Activated CD4-positive, alpha-beta T cell treated with anti-CD3 and anti-CD28 coated beads, Interleukin-2, amount 10 ng/mL, durations not matched to agents 24 days and 14 days (primary cell): ENCODE measurements around the gene CLEC17A. TPM values are rescaled to one million over a fixed set of nuclear protein-coding genes. Genes with fewer than 3 reads are reported as not detected.
A peak's percentile ranks its signal among the peaks of the same experiment; 100 is the strongest.
"Not testable (repeated sequence)": the region's sequence is repeated elsewhere in the genome, so short reads cannot be mapped to it uniquely, and the experiment has no call there.

ENCODE experiments used
- DNase-seq: peaks from one replicate; pipeline ENCODE4 v3.0.0; 2022
- H3K27ac Mint-ChIP-seq: one replicate; pipeline ENCODE4 v1.8.0; 2022; ENCODE audit warnings: mild to moderate bottlenecking, mixed read lengths
- H3K27me3 Mint-ChIP-seq: one replicate; pipeline ENCODE4 v1.8.0; 2022; ENCODE audit warnings: mixed read lengths
- H3K36me3 Mint-ChIP-seq: one replicate; pipeline ENCODE4 v1.8.0; 2022; ENCODE audit warnings: low read depth, mild to moderate bottlenecking, mixed read lengths
- H3K4me1 Mint-ChIP-seq: one replicate; pipeline ENCODE4 v1.8.0; 2021; ENCODE audit warnings: mixed read lengths
- H3K4me3 Mint-ChIP-seq: one replicate; pipeline ENCODE4 v1.8.0; 2022; ENCODE audit warnings: mild to moderate bottlenecking, moderate library complexity, mixed read lengths
- H3K9me3 Mint-ChIP-seq: one replicate; pipeline ENCODE4 v1.8.0; 2021; ENCODE audit warnings: mixed read lengths
- intact Hi-C: fragments of 100-400 bp; cut with micrococcal nuclease; formaldehyde crosslinking; loops from one replicate; pipeline ENCODE4 v1.15.1; 2023
- total RNA-seq: library from RNA; stranded (reverse); gene quantifications from 2 replicates; pipeline ENCODE4 v1.2.3, GENCODE V29; 2022

The CLEC17A gene
- total RNA-seq, 1 donor from 2014 or later, result not detected

DNA sequence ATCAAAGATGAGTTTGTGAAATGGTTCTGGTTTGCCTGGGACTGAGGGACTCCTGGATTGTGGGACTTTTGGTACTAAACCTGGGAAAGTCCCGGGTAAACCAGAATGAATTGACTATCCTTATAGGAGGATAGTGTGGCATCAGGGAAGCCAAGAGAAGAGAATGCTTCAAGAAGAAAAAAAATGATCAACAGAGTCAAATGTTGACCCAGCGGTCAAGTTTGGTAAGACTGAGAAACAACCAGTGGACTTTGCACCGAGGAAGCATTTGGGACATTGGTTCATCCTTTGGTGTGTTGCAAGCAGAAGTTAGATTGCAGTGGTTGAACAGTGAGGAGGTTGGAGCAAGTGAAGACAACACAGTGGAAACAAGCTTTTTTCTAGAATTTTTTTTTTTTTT, 33.5 kb downstream of the CLEC17A start:
- Mint-ChIP-seq H3K27ac (no peak overlapping the region), H3K36me3 (no peaks in the 10 kb centered on the region)

DNA sequence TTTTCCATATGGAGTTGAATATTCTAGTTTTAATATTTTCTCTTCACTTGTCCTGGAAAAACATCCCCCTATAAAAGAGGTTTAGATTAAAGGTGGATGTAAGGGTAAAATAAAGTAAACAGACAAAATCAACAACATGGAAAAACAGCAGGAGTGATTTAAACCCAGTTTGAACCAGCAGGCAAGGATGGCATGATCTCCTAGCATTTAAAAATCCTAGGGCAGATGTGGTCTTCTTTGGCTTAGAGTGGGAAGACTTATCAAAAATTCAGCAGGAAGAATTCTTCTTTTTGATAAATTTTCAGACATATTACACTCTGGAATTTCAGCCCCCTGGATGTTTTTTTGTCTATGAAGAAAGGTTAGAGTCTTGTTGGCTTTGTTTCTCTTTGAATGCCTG, 36.5 kb downstream of the CLEC17A start:
- Mint-ChIP-seq H3K27me3 (no peaks in the 10 kb centered on the region), H3K27ac (no peak overlapping the region), H3K36me3 (no peaks in the 10 kb centered on the region), H3K4me1 (no peaks in the 10 kb centered on the region), H3K9me3 (peaks cover 13% of the 10 kb centered on the region), H3K4me3 (no peak overlapping the region)
- DNase-seq, result no peak
- intact Hi-C loops, result no loop called here

More for the DNA sequence above, 33.5 kb downstream of the CLEC17A start:
- intact Hi-C loops, result no loop called here
- Mint-ChIP-seq H3K9me3 (peaks cover 17% of the 10 kb centered on the region), H3K4me1 (no peaks in the 10 kb centered on the region), H3K4me3 (no peak overlapping the region), H3K27me3 (no peaks in the 10 kb centered on the region)
- no peak for DNase-seq

DNA sequence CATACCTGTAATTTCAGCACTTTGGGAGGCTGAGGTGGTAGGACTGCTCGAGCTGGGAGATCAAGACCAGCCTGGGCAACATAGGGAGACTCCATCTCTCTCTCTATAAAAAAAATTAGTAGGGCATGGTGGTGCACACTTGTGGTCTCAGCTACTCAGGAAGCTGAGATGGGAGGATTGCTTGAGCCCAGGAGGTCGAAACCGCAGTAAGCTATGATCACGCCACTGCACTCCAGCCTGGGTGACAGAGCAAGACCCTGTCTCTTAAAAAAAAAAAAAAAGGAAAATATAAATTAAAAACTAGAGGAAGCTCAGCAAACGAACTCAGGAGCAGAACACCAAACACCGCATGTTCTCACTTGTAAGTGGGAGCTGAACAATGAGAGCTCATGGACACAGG, 41.6 kb downstream of the CLEC17A start:
- DNase-seq, H3K4me3 Mint-ChIP-seq, H3K9me3 Mint-ChIP-seq, H3K36me3 Mint-ChIP-seq, H3K27ac Mint-ChIP-seq, H3K4me1 Mint-ChIP-seq, intact Hi-C loops, H3K27me3 Mint-ChIP-seq: not testable (repeated sequence)

DNA sequence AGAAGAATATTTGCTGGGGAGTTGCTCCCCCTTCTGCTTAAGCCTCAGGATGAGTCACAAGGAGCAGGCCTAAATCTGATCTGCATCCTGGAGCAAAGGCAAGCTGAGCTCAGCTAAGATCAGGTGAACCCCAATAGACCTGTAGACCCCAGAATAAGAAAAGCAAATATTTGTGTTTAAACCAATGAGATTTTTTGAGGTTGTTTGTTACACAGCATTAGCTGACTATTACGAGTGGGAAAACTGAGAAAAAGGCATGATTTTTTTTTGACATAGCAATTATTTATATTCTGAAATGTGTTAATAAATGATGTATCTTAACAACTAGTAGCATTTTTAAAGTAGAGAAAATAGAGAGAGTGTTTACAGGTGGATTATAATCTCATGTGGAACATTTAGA, 46.7 kb downstream of the CLEC17A start:
- no peak for DNase-seq
- intact Hi-C loops, result no loop called here
- no peaks in the 10 kb centered on the region for H3K36me3 Mint-ChIP-seq
- no peaks in the 10 kb centered on the region for H3K9me3 Mint-ChIP-seq
- H3K27ac Mint-ChIP-seq, result no peak overlapping the region
- no peak overlapping the region for H3K4me3 Mint-ChIP-seq
- no peaks in the 10 kb centered on the region for H3K4me1 Mint-ChIP-seq
- H3K27me3 Mint-ChIP-seq, result no peaks in the 10 kb centered on the region

DNA sequence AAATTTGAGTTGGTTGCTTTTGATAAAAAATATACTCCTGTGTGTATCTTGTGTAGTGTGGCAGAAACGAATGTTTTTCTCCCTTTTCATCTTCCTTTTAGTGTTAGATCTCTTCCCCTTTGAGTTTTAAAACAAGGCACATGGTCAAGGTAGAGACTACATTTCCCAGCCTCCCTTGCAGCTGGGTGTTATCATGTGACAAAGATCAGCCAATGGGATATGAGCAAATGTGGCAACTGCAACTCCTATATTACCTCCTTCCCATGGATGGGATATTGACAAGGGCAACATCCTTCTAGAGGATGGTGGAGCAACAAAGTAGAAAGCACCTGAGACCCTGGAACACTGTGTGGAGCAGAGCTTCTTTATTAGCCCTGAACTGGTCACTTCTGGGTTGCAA, 49.4 kb downstream of the CLEC17A start:
- no peaks in the 10 kb centered on the region for H3K27me3 Mint-ChIP-seq
- no peak overlapping the region for H3K4me3 Mint-ChIP-seq
- intact Hi-C loops, result no loop called here
- H3K36me3 Mint-ChIP-seq, result no peaks in the 10 kb centered on the region
- no peaks in the 10 kb centered on the region for H3K9me3 Mint-ChIP-seq
- no peak overlapping the region for H3K27ac Mint-ChIP-seq
- no peaks in the 10 kb centered on the region for H3K4me1 Mint-ChIP-seq
- peak; percentile 58 for DNase-seq

DNA sequence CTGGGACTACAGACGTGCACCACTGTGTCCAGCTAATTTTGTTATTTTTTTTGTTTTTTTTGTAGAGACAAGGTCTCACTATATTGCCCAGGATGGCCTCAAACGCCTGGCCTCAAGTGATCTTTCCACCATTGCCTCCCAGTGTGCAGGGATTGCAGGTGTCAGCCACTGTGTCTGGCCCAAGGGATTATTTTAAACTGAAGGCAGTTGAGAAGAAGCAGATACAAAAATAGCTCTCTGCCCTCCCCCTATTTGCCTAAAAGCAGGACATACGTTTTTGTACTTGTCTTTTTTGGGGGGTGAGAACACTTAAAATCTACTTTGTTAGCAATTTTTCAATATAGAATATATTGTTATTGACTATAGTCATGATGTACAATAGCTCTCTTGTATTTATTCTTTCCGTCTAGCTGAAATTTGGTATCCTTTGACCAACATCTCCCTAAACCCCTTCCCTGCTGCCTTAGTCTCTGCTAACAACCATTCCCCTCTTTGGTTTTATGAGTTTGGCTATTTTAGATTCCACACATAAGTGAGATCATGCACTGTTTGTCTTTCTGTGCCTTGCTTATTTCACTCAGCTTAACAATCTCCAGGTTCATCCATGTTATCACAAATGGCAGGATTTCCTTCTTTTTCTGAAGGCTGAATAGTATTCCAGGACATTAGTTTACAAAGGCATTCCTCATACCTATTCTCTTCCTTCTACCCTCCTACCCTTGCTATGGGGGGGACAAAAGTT, 56.8 kb downstream of the CLEC17A start:
- Mint-ChIP-seq H3K36me3 (no peaks in the 10 kb centered on the region), H3K9me3 (peaks cover 15% of the 10 kb centered on the region), H3K4me3 (no peak overlapping the region), H3K27me3 (no peaks in the 10 kb centered on the region), H3K4me1 (peaks cover 2% of the 10 kb centered on the region), H3K27ac (no peak overlapping the region)
- DNase-seq, result no peak
- intact Hi-C loops, result no loop called here

DNA sequence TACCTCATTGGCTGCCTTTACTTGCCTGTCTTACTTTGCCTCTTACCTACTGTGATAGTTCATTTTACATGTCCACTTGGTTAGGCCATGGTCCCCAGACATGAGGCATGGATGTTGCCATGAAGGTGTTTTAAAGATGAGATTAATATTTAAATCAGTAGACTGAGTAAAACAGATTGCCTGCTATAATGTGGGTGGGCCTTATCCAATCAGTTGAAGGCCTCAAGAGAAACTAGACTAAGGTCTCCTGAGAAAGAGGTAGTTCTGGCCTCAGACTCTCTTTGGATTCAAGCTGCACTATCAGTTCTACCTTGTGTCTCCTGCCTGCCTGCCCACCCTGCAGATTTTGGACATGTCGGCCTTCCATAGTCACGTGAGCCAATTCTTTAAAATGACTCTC, 65.6 kb downstream of the CLEC17A start:
- no peak overlapping the region for H3K27ac Mint-ChIP-seq
- intact Hi-C loops, result no loop called here
- H3K4me3 Mint-ChIP-seq, result no peak overlapping the region
- no peak for DNase-seq
- H3K36me3 Mint-ChIP-seq, result no peaks in the 10 kb centered on the region
- no peaks in the 10 kb centered on the region for H3K4me1 Mint-ChIP-seq
- H3K27me3 Mint-ChIP-seq, result peaks cover 4% of the 10 kb centered on the region
- peaks cover 3% of the 10 kb centered on the region for H3K9me3 Mint-ChIP-seq

DNA sequence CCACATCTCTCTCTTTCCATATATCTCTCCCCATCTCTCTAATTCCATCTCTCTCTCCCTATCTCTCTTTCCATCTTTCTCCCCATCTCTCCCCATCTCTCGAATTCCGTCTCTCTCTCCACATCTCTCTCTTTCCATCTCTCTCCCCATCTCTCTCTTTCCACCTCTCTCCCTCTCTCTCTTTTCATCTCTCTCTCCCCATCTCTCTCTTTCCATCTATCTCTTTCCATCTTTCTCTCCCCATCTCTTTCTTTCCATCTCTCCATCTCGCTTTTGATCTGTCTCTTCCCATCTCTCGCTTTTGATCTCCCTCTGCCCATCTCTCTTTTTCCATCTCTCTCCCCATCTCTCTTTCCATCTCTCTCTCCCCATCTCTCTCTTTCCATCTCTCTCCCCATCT, 66.1 kb downstream of the CLEC17A start:
- Mint-ChIP-seq H3K9me3 (peaks cover 3% of the 10 kb centered on the region), H3K27me3 (peaks cover 5% of the 10 kb centered on the region), H3K27ac (no peak overlapping the region), H3K4me1 (no peaks in the 10 kb centered on the region), H3K4me3 (no peak overlapping the region), H3K36me3 (no peaks in the 10 kb centered on the region)
- DNase-seq, result no peak
- intact Hi-C loops, result no loop called here

DNA sequence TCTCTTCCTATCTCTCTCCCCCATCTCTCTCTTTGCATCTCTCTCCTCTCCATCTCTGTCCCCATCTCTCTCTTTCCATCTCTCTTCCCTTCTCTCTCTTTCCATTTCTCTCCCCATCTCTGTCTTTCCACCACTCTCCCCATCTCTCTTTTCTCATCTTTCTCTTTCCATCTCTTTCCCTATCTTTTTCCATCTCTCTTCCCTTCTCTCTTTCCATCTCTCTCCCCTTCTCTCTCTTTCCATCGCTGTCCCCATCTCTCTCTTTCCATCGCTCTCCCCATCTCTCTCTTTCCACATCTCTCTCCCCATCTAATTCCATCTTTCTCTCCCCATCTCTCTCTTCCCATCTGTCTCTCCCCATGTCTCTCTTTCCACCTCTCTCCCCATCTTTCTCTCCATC, 67.3 kb downstream of the CLEC17A start:
- no peaks in the 10 kb centered on the region for H3K36me3 Mint-ChIP-seq
- no peak overlapping the region for H3K27ac Mint-ChIP-seq
- no peaks in the 10 kb centered on the region for H3K4me1 Mint-ChIP-seq
- peaks cover 3% of the 10 kb centered on the region for H3K9me3 Mint-ChIP-seq
- H3K27me3 Mint-ChIP-seq, result peaks cover 5% of the 10 kb centered on the region
- no peak for DNase-seq
- intact Hi-C loops, result no loop called here
- no peak overlapping the region for H3K4me3 Mint-ChIP-seq

DNA sequence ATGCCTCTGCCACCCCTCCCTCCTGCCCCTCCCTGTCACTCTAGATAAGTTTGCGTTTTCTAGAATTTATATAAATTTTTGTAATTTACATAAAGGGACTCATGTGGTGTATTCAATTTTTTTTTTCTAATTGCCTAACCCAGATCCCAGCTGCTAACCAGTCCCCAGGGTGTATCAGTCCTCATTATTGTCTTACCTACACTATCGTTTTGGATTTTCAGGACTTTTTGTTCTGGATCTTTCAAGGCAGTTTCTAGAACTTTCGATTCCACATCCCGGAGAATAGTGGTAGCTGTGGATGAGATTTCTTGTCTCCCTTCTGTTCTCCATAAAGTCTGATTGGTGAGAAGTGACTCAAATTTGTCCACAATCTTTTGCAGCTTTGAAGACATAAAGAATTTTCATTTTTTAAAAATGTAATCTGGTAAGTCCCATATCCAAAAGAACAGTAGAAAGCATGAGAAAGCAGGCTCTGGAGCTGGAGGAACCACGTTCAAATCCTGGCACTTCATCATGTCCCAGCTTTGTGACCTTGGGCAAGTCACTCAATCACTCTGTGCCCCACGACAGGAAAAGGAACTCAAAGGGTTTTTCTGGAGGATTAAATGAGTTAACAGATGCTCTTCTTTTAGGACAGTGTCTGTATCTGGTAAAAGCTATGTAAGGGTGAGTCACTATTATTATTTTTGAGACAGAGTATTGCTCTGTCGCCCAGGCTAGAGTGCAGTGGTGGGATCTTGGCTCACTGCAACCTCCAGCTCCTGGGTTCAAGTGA, 72.1 kb downstream of the CLEC17A start:
- peaks cover 3% of the 10 kb centered on the region for H3K9me3 Mint-ChIP-seq
- intact Hi-C loops, result no loop called here
- H3K4me1 Mint-ChIP-seq, result no peaks in the 10 kb centered on the region

DNA sequence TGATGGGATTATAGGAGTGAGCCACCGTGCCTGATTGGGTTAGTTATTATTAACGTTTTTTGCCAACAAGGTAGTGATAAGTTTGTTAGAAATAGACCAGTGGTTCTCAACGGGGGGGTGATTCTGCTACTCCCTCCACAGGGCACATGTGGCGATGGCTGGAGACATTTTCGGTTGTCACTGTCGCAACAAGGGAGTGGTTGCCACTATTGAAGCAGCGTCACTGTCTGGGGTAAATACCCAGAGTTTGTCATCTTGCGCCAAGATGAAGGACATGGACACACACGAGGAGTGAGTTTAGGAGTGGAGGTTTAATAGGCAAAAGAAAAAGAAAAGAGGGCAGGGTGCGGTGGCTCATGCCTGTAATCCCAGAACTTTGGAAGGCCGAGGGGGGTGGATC, 72.8 kb downstream of the CLEC17A start:
- Mint-ChIP-seq H3K27ac (no peak overlapping the region), H3K36me3 (no peaks in the 10 kb centered on the region), H3K27me3 (peaks cover 5% of the 10 kb centered on the region), H3K4me1 (no peaks in the 10 kb centered on the region), H3K9me3 (peaks cover 2% of the 10 kb centered on the region), H3K4me3 (no peak overlapping the region)
- no peak for DNase-seq
- intact Hi-C loops, result no loop called here

More for the DNA sequence above, 72.1 kb downstream of the CLEC17A start:
- H3K27ac Mint-ChIP-seq, result no peak overlapping the region
- no peak overlapping the region for H3K4me3 Mint-ChIP-seq
- H3K27me3 Mint-ChIP-seq, result peaks cover 5% of the 10 kb centered on the region
- DNase-seq, result no peak
- no peaks in the 10 kb centered on the region for H3K36me3 Mint-ChIP-seq

DNA sequence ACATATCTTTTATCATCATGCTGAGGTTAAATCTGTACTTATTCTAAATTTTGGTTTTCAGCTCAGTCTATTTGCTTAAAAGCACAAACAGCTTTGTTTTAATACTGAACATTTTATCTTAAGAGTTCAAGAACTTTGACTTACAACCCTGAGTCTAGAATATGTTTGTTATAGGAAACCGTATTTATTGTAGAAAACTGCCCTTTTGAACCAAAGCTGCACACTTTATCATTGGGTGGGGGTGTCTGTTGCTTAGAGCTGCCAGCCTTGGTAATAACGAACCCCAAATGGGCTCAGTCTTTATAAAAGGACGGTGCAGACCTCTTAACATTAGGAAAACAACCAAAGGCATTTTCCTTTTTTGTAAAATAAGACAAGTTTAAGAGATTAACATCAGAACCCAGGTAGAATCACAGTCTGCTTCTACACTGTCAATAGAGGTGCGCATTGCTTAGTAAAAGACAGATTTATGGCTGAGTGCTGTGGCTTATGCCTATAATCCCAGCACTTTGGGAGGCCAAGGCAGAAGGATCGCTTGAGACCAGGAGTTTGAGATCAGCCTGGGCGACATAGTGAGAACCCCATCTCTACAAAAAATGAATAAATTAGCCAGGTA, 77.1 kb downstream of the CLEC17A start:
- Mint-ChIP-seq H3K36me3 (no peaks in the 10 kb centered on the region), H3K27ac (no peak overlapping the region), H3K9me3 (no peaks in the 10 kb centered on the region), H3K27me3 (peaks cover 2% of the 10 kb centered on the region), H3K4me1 (no peaks in the 10 kb centered on the region), H3K4me3 (no peak overlapping the region)
- intact Hi-C loops, result no loop called here
- DNase-seq, result no peak

DNA sequence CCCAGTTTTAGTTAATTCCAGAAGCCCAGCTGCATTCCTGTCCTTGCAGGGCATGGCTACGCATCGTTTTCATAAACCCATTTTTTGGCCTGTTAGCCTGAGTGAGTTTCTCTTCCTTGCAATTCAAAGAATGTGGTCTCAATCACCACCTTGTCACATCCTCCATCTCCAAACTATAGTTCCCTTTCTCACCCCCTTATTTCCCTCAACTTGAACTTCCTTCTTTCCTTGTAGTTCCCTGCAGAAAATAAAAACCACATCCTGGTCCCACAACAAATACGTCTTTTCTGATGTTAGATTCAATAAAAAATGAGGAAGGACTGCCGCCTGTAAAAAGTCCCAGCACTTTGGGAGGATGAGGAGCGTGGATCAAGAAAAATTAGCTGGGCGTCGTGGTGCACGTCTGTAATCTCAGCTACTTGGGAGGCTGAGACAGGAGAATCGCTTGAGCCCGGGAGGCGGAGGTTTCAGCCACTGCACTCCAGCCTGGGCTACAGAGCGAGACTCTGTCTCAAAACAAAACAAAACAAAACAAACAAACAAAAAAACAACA, 78.6 kb downstream of the CLEC17A start:
- Mint-ChIP-seq H3K27me3 (peaks cover 2% of the 10 kb centered on the region), H3K9me3 (no peaks in the 10 kb centered on the region), H3K4me3 (no peak overlapping the region), H3K27ac (no peak overlapping the region), H3K4me1 (no peaks in the 10 kb centered on the region), H3K36me3 (no peaks in the 10 kb centered on the region)
- intact Hi-C loops, result no loop called here
- no peak for DNase-seq
